Neural progenitor cell (in vitro differentiated cells): Measurements from ENCODE around the gene HLTF. TPM values are rescaled to one million over a fixed set of nuclear protein-coding genes. Genes with fewer than 3 reads are reported as not detected.

Experiments used
- DNase-seq: peaks from one replicate; pipeline ENCODE4 v3.0.0-alpha.2; 2016; ENCODE audit warnings: low spot score
- H2AFZ ChIP-seq: fragments of 200-600 bp; sonication (generic); replicated peaks from 2 replicates; pipeline ENCODE4 v1.6.1; 2016; ENCODE audit warnings: antibody characterized with exemption
- H3F3A ChIP-seq: fragments of 200-600 bp; sonication (generic); 2 replicates; pipeline ENCODE4 v1.6.1; 2016; ENCODE audit warnings: antibody characterized with exemption, low read depth
- H3K27ac ChIP-seq: fragments of 200-600 bp; sonication (generic); 2 replicates; pipeline ENCODE4 v1.5.1; 2016; ENCODE audit warnings: mild to moderate bottlenecking
- H3K27me3 ChIP-seq: fragments of 200-600 bp; sonication (generic); 2 replicates; pipeline ENCODE4 v1.6.1; 2016; ENCODE audit warnings: mild to moderate bottlenecking, moderate library complexity
- H3K36me3 ChIP-seq: fragments of 200-600 bp; sonication (generic); 2 replicates; pipeline ENCODE4 v1.5.1; 2016
- H3K4me1 ChIP-seq: fragments of 200-600 bp; sonication (generic); 2 replicates; pipeline ENCODE4 v1.6.1; 2016; ENCODE audit warnings: mixed run types
- H3K4me2 ChIP-seq: fragments of 200-600 bp; sonication (generic); 2 replicates; pipeline ENCODE4 v1.6.1; 2016
- H3K4me3 ChIP-seq: fragments of 200-600 bp; sonication (generic); 2 replicates; pipeline ENCODE4 v1.5.1; 2016
- H3K79me2 ChIP-seq: fragments of 200-600 bp; sonication (generic); 2 replicates; pipeline ENCODE4 v1.6.1; 2016; ENCODE audit warnings: low read depth
- H3K9ac ChIP-seq: fragments of 200-600 bp; sonication (generic); 2 replicates; pipeline ENCODE4 v1.6.1; 2016
- H3K9me3 ChIP-seq: fragments of 200-600 bp; sonication (generic); 2 replicates; pipeline ENCODE4 v1.5.1; 2016; ENCODE audit warnings: low read depth
- H4K20me1 ChIP-seq: fragments of 200-600 bp; sonication (generic); 2 replicates; pipeline ENCODE4 v1.6.1; 2016; ENCODE audit warnings: low read depth
- H3K27ac Mint-ChIP-seq: 3 replicates; pipeline ENCODE4 v1.8.0; 2021; ENCODE audit warnings: mixed read lengths
- H3K27me3 Mint-ChIP-seq: 2 replicates; pipeline ENCODE4 v1.8.0; 2022; ENCODE audit warnings: low read depth, mild to moderate bottlenecking, inconsistent platforms, moderate library complexity, mixed read lengths; ENCODE audit not compliant: insufficient read depth
- H3K36me3 Mint-ChIP-seq: 3 replicates; pipeline ENCODE4 v1.8.0; 2021; ENCODE audit warnings: mixed read lengths
- H3K4me1 Mint-ChIP-seq: 3 replicates; pipeline ENCODE4 v1.8.0; 2021; ENCODE audit warnings: mixed read lengths
- H3K4me3 Mint-ChIP-seq: 3 replicates; pipeline ENCODE4 v1.8.0; 2021; ENCODE audit warnings: mild to moderate bottlenecking, moderate library complexity, mixed read lengths
- H3K9me3 Mint-ChIP-seq: 3 replicates; pipeline ENCODE4 v1.8.0; 2020; ENCODE audit warnings: mixed read lengths
- EZH2 ChIP-seq: fragments of 200-600 bp; sonication (generic); IDR thresholded peaks from 2 replicates; pipeline ENCODE4 v1.6.1; 2017; ENCODE audit warnings: antibody characterized with exemption, mild to moderate bottlenecking, moderate library complexity
- EZH2phosphoT487 ChIP-seq: fragments of 200-600 bp; sonication (generic); IDR thresholded peaks from 2 replicates; pipeline ENCODE4 v1.6.1; 2017; ENCODE audit warnings: antibody characterized with exemption
- total RNA-seq: library from RNA; depleted of rRNA; stranded (reverse); fragments of >200 nt; gene quantifications from 2 replicates; pipeline ENCODE4 v1.2.3, GENCODE V29; 2015; ENCODE audit warnings: low replicate concordance
- TF ChIP-seq, protein P1 (sequence below): fragments of 200-600 bp; sonication (generic); IDR thresholded peaks from 2 replicates; pipeline ENCODE4 v1.5.1; 2017; ENCODE audit warnings: antibody characterized with exemption, mild to moderate bottlenecking

Gene HLTF
- total RNA-seq, 1 donor from 2014 or later: 76.1 TPM

DNA sequence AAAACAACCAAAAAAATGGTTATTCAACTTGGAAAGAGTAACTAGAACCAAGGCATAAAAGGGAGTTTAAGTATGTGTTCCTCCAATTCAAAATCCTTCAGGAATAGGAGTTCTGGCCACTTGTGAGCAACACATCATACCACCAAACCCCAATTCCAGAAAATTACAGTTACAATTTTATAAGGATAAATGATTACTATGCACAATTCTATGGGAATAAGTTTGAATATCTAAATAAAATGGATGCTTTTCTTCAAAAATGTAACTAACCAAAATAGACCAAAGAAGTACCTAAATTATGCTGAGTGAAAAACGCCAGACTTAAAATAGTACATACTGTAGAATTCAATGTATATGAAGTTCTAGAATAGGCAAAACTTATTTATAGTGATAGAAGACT lies 4.6 kb downstream of the HLTF start:
- Mint-ChIP-seq H3K27ac (no peak overlapping the region), H3K4me3 (no peak overlapping the region), H3K36me3 (peaks cover 46% of the 10 kb centered on the region), H3K27me3 (peaks cover 2% of the 10 kb centered on the region), H3K9me3 (peaks cover 14% of the 10 kb centered on the region), H3K4me1 (peaks cover 18% of the 10 kb centered on the region)
- no peak overlapping the region for H3K9ac ChIP-seq
- no peak overlapping the region for H3K4me3 ChIP-seq
- H4K20me1 ChIP-seq: peaks cover 6% of the 10 kb centered on the region
- peaks cover 45% of the 10 kb centered on the region for H3K79me2 ChIP-seq
- no peak overlapping the region for H3K27ac ChIP-seq
- H3F3A ChIP-seq: peaks cover 17% of the 10 kb centered on the region
- DNase-seq: no peak
- H3K9me3 ChIP-seq: no peaks in the 10 kb centered on the region
- H3K4me2 ChIP-seq: no peak overlapping the region
- H3K36me3 ChIP-seq: no peaks in the 10 kb centered on the region
- H3K27me3 ChIP-seq: no peaks in the 10 kb centered on the region
- no peak overlapping the region for H2AFZ ChIP-seq
- TF ChIP-seq EZH2phosphoT487 (no peak), EZH2 (no peak)
- TF ChIP-seq, protein P1, sequence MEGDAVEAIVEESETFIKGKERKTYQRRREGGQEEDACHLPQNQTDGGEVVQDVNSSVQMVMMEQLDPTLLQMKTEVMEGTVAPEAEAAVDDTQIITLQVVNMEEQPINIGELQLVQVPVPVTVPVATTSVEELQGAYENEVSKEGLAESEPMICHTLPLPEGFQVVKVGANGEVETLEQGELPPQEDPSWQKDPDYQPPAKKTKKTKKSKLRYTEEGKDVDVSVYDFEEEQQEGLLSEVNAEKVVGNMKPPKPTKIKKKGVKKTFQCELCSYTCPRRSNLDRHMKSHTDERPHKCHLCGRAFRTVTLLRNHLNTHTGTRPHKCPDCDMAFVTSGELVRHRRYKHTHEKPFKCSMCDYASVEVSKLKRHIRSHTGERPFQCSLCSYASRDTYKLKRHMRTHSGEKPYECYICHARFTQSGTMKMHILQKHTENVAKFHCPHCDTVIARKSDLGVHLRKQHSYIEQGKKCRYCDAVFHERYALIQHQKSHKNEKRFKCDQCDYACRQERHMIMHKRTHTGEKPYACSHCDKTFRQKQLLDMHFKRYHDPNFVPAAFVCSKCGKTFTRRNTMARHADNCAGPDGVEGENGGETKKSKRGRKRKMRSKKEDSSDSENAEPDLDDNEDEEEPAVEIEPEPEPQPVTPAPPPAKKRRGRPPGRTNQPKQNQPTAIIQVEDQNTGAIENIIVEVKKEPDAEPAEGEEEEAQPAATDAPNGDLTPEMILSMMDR: no peak
- H3K4me1 ChIP-seq: no peaks in the 10 kb centered on the region

GRCh38 chr3:149080699-149081091 lies 5.6 kb downstream of the HLTF start:
- no peak for DNase-seq
- Histone ChIP-seq H4K20me1 (peaks cover 6% of the 10 kb centered on the region), H3K36me3 (no peaks in the 10 kb centered on the region), H3K27me3 (no peaks in the 10 kb centered on the region), H3K4me3 (no peak overlapping the region), H3K79me2 (peaks cover 45% of the 10 kb centered on the region), H3K9ac (no peak overlapping the region), H3K4me1 (no peaks in the 10 kb centered on the region), H3K9me3 (no peaks in the 10 kb centered on the region), H3K4me2 (no peak overlapping the region), H3F3A (peaks cover 7% of the 10 kb centered on the region), H3K27ac (no peak overlapping the region), H2AFZ (no peak overlapping the region)
- Mint-ChIP-seq H3K27ac (no peak overlapping the region), H3K9me3 (peaks cover 12% of the 10 kb centered on the region), H3K4me1 (peaks cover 17% of the 10 kb centered on the region), H3K36me3 (peaks cover 46% of the 10 kb centered on the region), H3K4me3 (no peak overlapping the region), H3K27me3 (no peaks in the 10 kb centered on the region)
- no peak for TF ChIP-seq EZH2
- TF ChIP-seq, protein P1: no peak
- TF ChIP-seq EZH2phosphoT487: no peak

DNA sequence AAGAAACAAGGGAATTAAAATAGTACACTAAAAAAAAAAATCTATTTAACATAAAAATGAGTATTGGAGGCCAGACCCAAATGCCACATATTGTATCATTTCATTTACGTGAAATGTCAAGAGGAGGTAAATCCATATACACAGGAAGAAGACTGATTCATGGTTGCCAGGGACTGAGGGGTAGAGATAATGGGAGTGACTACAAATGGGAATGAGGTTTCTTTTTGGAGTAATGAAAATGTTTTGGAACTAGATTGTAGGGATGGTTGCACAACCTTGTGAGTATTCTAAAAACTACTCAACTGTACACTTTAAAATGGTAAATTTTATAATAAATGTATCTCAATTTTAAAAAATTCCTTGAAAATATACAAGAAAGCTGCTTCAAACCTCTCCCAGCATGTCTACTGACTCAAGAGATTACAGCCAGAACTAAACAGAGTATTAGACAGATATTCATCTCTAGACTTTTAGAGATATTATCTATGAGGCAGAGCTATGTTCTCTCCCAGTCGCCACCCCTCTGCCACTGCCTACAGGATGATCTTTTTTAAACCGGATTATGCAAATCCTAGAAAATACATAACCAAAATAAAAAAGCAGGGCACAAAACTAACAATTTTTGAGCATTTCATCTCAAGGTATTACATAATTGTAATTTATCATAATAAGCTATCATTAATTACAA lies 6.2 kb downstream of the HLTF start:
- no peak overlapping the region for H3K27ac Mint-ChIP-seq
- Histone ChIP-seq H2AFZ (no peak overlapping the region), H3K27me3 (no peaks in the 10 kb centered on the region), H3K9me3 (no peaks in the 10 kb centered on the region), H4K20me1 (peaks cover 3% of the 10 kb centered on the region), H3K36me3 (no peaks in the 10 kb centered on the region), H3F3A (peaks cover 2% of the 10 kb centered on the region), H3K9ac (no peak overlapping the region), H3K4me3 (no peak overlapping the region), H3K27ac (no peak overlapping the region), H3K4me2 (no peak overlapping the region), H3K79me2 (peaks cover 40% of the 10 kb centered on the region), H3K4me1 (no peaks in the 10 kb centered on the region)
- peaks cover 14% of the 10 kb centered on the region for H3K4me1 Mint-ChIP-seq
- TF ChIP-seq, protein P1: no peak
- TF ChIP-seq EZH2: no peak
- TF ChIP-seq EZH2phosphoT487: no peak
- peaks cover 12% of the 10 kb centered on the region for H3K9me3 Mint-ChIP-seq
- no peak for DNase-seq
- peaks cover 46% of the 10 kb centered on the region for H3K36me3 Mint-ChIP-seq
- H3K4me3 Mint-ChIP-seq: no peak overlapping the region
- no peaks in the 10 kb centered on the region for H3K27me3 Mint-ChIP-seq
